Dendritic cell treated with granulocyte-macrophage colony-stimulating factor and Interleukin-4, amounts not matched to agents 40 ng/mL and 50 ng/mL, for 4 days (primary cell): ENCODE measurements around the gene STX7.
A peak's percentile ranks its signal among the peaks of the same experiment; 100 is the strongest.
"Not testable (repeated sequence)": the region's sequence is repeated elsewhere in the genome, so short reads cannot be mapped to it uniquely, and the experiment has no call there.

ENCODE experiments used
- H3K27ac Mint-ChIP-seq: one replicate; pipeline ENCODE4 v1.8.0; 2022; ENCODE audit warnings: mild to moderate bottlenecking, mixed read lengths
- H3K27me3 Mint-ChIP-seq: one replicate; pipeline ENCODE4 v1.8.0; 2022; ENCODE audit warnings: mild to moderate bottlenecking, mixed read lengths
- H3K36me3 Mint-ChIP-seq: one replicate; pipeline ENCODE4 v1.8.0; 2022; ENCODE audit warnings: low read depth, mixed read lengths
- H3K4me1 Mint-ChIP-seq: one replicate; pipeline ENCODE4 v1.8.0; 2022; ENCODE audit warnings: low read depth, mixed read lengths
- H3K4me3 Mint-ChIP-seq: one replicate; pipeline ENCODE4 v1.8.0; 2022; ENCODE audit warnings: mild to moderate bottlenecking, moderate library complexity, mixed read lengths
- H3K9me3 Mint-ChIP-seq: one replicate; pipeline ENCODE4 v1.8.0; 2022; ENCODE audit warnings: mixed read lengths
- intact Hi-C: fragments of 100-400 bp; cut with micrococcal nuclease; formaldehyde crosslinking; loops from one replicate; pipeline ENCODE4 v1.15.0; 2022

Gene STX7

GRCh38 chr6:132512638-132513632 is at the start of gene STX7:
STX7 (minus strand) TSS chr6:132513116; CDS start chr6:132503530, 9,586 bp downstream.
- Mint-ChIP-seq H3K27me3 (peaks cover 2% of the 10 kb centered on the region), H3K36me3 (peaks cover 35% of the 10 kb centered on the region), H3K9me3 (no peaks in the 10 kb centered on the region), H3K4me3 (peak within 1 kb of the TSS; percentile 94), H3K27ac (peak within 1 kb of the TSS; percentile 94), H3K4me1 (peaks cover 48% of the 10 kb centered on the region)
- intact Hi-C loops, result loop anchor here (1.0 kb wide), 1 partner anchor 301 kb away; the partner anchor contains the start of gene RPS12

- H3K27me3 Mint-ChIP-seq, H3K4me3 Mint-ChIP-seq, intact Hi-C loops, H3K36me3 Mint-ChIP-seq, H3K4me1 Mint-ChIP-seq, H3K27ac Mint-ChIP-seq, H3K9me3 Mint-ChIP-seq: not testable (repeated sequence)
These were observed 47.2 kb upstream of the STX7 start for GRCh38 chr6:132560087-132560486.

GRCh38 chr6:132552372-132552771 is 39.5 kb upstream of the STX7 start, which contains the start of gene TAAR8:
TAAR8 (plus strand) TSS chr6:132552672; CDS start chr6:132552693, 21 bp downstream.
- no peak within 1 kb of the TSS for H3K4me3 Mint-ChIP-seq
- intact Hi-C loops, result no loop called here
- peaks cover 3% of the 10 kb centered on the region for H3K27me3 Mint-ChIP-seq
- H3K4me1 Mint-ChIP-seq, result peaks cover 5% of the 10 kb centered on the region
- H3K36me3 Mint-ChIP-seq, result no peaks in the 10 kb centered on the region
- no peak within 1 kb of the TSS for H3K27ac Mint-ChIP-seq
- H3K9me3 Mint-ChIP-seq, result no peaks in the 10 kb centered on the region

GRCh38 chr6:132551214-132551613 is 38.3 kb upstream of the STX7 start:
- H3K27me3 Mint-ChIP-seq, result peaks cover 3% of the 10 kb centered on the region
- H3K27ac Mint-ChIP-seq, result no peak overlapping the region
- H3K9me3 Mint-ChIP-seq, result no peaks in the 10 kb centered on the region
- no peak overlapping the region for H3K4me3 Mint-ChIP-seq
- intact Hi-C loops, result no loop called here
- peaks cover 5% of the 10 kb centered on the region for H3K4me1 Mint-ChIP-seq
- H3K36me3 Mint-ChIP-seq, result no peaks in the 10 kb centered on the region

GRCh38 chr6:132548746-132549463 is 36.0 kb upstream of the STX7 start:
- no peaks in the 10 kb centered on the region for H3K9me3 Mint-ChIP-seq
- H3K4me3 Mint-ChIP-seq, result no peak overlapping the region

GRCh38 chr6:132544826-132545225 is 31.9 kb upstream of the STX7 start:
- intact Hi-C loops, result no loop called here
- H3K27me3 Mint-ChIP-seq, result peaks cover 11% of the 10 kb centered on the region
- no peak overlapping the region for H3K4me3 Mint-ChIP-seq
- H3K4me1 Mint-ChIP-seq, result peaks cover 5% of the 10 kb centered on the region
- H3K36me3 Mint-ChIP-seq, result no peaks in the 10 kb centered on the region
- H3K9me3 Mint-ChIP-seq, result no peaks in the 10 kb centered on the region
- no peak overlapping the region for H3K27ac Mint-ChIP-seq

More at GRCh38 chr6:132548746-132549463, 36.0 kb upstream of the STX7 start:
- peaks cover 5% of the 10 kb centered on the region for H3K4me1 Mint-ChIP-seq
- H3K36me3 Mint-ChIP-seq, result no peaks in the 10 kb centered on the region
- intact Hi-C loops, result no loop called here
- H3K27ac Mint-ChIP-seq, result no peak overlapping the region
- peaks cover 3% of the 10 kb centered on the region for H3K27me3 Mint-ChIP-seq

GRCh38 chr6:132537977-132538376 is 25.1 kb upstream of the STX7 start, which contains the start of gene TAAR9:
TAAR9 (plus strand) TSS chr6:132538277; CDS start chr6:132538290, 13 bp downstream.
- Mint-ChIP-seq H3K36me3 (no peaks in the 10 kb centered on the region), H3K27me3 (peaks cover 24% of the 10 kb centered on the region), H3K4me3 (no peak within 1 kb of the TSS), H3K9me3 (peaks cover 9% of the 10 kb centered on the region), H3K4me1 (peaks cover 6% of the 10 kb centered on the region), H3K27ac (no peak within 1 kb of the TSS)
- intact Hi-C loops, result no loop called here

GRCh38 chr6:132537145-132537544 is 24.2 kb upstream of the STX7 start:
- H3K4me3 Mint-ChIP-seq, result no peak overlapping the region
- H3K9me3 Mint-ChIP-seq, result peaks cover 9% of the 10 kb centered on the region

GRCh38 chr6:132534546-132534945 is 21.6 kb upstream of the STX7 start:
- intact Hi-C loops, result loop anchor here (5.0 kb wide), 1 partner anchor 133 kb away; no protein-coding TSS in a partner anchor
- H3K4me1 Mint-ChIP-seq, H3K4me3 Mint-ChIP-seq, H3K36me3 Mint-ChIP-seq, H3K27ac Mint-ChIP-seq, H3K9me3 Mint-ChIP-seq: not testable (repeated sequence)
- H3K27me3 Mint-ChIP-seq, result peaks cover 15% of the 10 kb centered on the region

More at GRCh38 chr6:132537145-132537544, 24.2 kb upstream of the STX7 start:
- H3K4me1 Mint-ChIP-seq, result peaks cover 6% of the 10 kb centered on the region
- H3K36me3 Mint-ChIP-seq, result no peaks in the 10 kb centered on the region
- intact Hi-C loops, result no loop called here
- H3K27ac Mint-ChIP-seq, result no peak overlapping the region
- peaks cover 24% of the 10 kb centered on the region for H3K27me3 Mint-ChIP-seq

- intact Hi-C loops, result loop anchor here (2.0 to 5.0 kb wide), 2 partner anchors 137 to 238 kb away; no protein-coding TSS in a partner anchor
- peaks cover 9% of the 10 kb centered on the region for H3K4me1 Mint-ChIP-seq
- no peaks in the 10 kb centered on the region for H3K36me3 Mint-ChIP-seq
- H3K9me3 Mint-ChIP-seq, result peaks cover 9% of the 10 kb centered on the region
- H3K4me3 Mint-ChIP-seq, result peak overlapping the region; percentile 28
- H3K27ac Mint-ChIP-seq, result no peak overlapping the region
- peaks cover 5% of the 10 kb centered on the region for H3K27me3 Mint-ChIP-seq
These were observed 17.5 kb upstream of the STX7 start for GRCh38 chr6:132530293-132530974.

- H3K9me3 Mint-ChIP-seq, result no peaks in the 10 kb centered on the region
- H3K4me1 Mint-ChIP-seq, result peaks cover 4% of the 10 kb centered on the region
- H3K27ac Mint-ChIP-seq, result no peak overlapping the region
- peaks cover 8% of the 10 kb centered on the region for H3K27me3 Mint-ChIP-seq
- H3K36me3 Mint-ChIP-seq, result no peaks in the 10 kb centered on the region
- intact Hi-C loops, result no loop called here
- H3K4me3 Mint-ChIP-seq, result no peak overlapping the region
These were observed 14.9 kb upstream of the STX7 start for GRCh38 chr6:132527791-132528190.

GRCh38 chr6:132526461-132526860 is 13.5 kb upstream of the STX7 start:
- H3K9me3 Mint-ChIP-seq, result no peaks in the 10 kb centered on the region
- H3K27ac Mint-ChIP-seq, result no peak overlapping the region
- H3K4me1 Mint-ChIP-seq, result peaks cover 4% of the 10 kb centered on the region
- intact Hi-C loops, result no loop called here
- H3K36me3 Mint-ChIP-seq, result no peaks in the 10 kb centered on the region
- H3K27me3 Mint-ChIP-seq, result peaks cover 8% of the 10 kb centered on the region
- no peak overlapping the region for H3K4me3 Mint-ChIP-seq

GRCh38 chr6:132525866-132526265 is 12.9 kb upstream of the STX7 start:
- H3K4me1 Mint-ChIP-seq, result peaks cover 4% of the 10 kb centered on the region
- peaks cover 8% of the 10 kb centered on the region for H3K27me3 Mint-ChIP-seq
- H3K27ac Mint-ChIP-seq, result no peak overlapping the region
- no peak overlapping the region for H3K4me3 Mint-ChIP-seq
- H3K9me3 Mint-ChIP-seq, result no peaks in the 10 kb centered on the region
- intact Hi-C loops, result no loop called here
- no peaks in the 10 kb centered on the region for H3K36me3 Mint-ChIP-seq
